NT2/D1 (cell line): ENCODE data around the gene AKAP13.
"Not testable (repeated sequence)": the region's sequence is repeated elsewhere in the genome, so short reads cannot be mapped to it uniquely, and the experiment has no call there.

ENCODE experiments used
- DNase-seq: peaks from one replicate; pipeline ENCODE4 v3.0.0-alpha.2; 2011; ENCODE audit warnings: low read depth, low spot score
- H3K27me3 ChIP-seq: 2 replicates; pipeline ENCODE4 v1.6.0; 2011; ENCODE audit warnings: mild to moderate bottlenecking; ENCODE audit not compliant: insufficient read length, insufficient read depth
- H3K36me3 ChIP-seq: 2 replicates; pipeline ENCODE4 v1.6.1; 2011; ENCODE audit warnings: mild to moderate bottlenecking, low read length, mixed read lengths; ENCODE audit not compliant: insufficient read depth, insufficient read length
- H3K4me1 ChIP-seq: 2 replicates; pipeline ENCODE4 v1.5.1; 2011; ENCODE audit not compliant: insufficient read depth, insufficient read length
- H3K4me3 ChIP-seq: 2 replicates; pipeline ENCODE4 v1.5.1; 2011; ENCODE audit warnings: low read depth; ENCODE audit not compliant: insufficient read length
- H3K9ac ChIP-seq: 2 replicates; pipeline ENCODE4 v1.6.0; 2011; ENCODE audit warnings: low read depth; ENCODE audit not compliant: insufficient read length
- H3K9me3 ChIP-seq: 2 replicates; pipeline ENCODE4 v1.5.1; 2011; ENCODE audit warnings: mild to moderate bottlenecking, low read length; ENCODE audit not compliant: insufficient read depth
- SUZ12 ChIP-seq: IDR thresholded peaks from 2 replicates; pipeline ENCODE4 v1.6.1; 2011; ENCODE audit not compliant: insufficient read length, insufficient read depth; ENCODE audit errors: extremely low read depth
- YY1 ChIP-seq: IDR thresholded peaks from 2 replicates; pipeline ENCODE4 v1.6.1; 2011; ENCODE audit not compliant: insufficient read length, insufficient read depth
- ZNF274 ChIP-seq: IDR thresholded peaks from 2 replicates; pipeline ENCODE4 v1.6.1; 2011; ENCODE audit warnings: mild to moderate bottlenecking, low read depth, low read length

Gene AKAP13

GRCh38 chr15:85347264-85348047 is 32.9 kb upstream of the AKAP13 start:
- not testable (repeated sequence) for H3K4me3 ChIP-seq, H3K4me1 ChIP-seq, H3K36me3 ChIP-seq, DNase-seq, H3K9me3 ChIP-seq, H3K27me3 ChIP-seq, H3K9ac ChIP-seq

- DNase-seq, H3K9ac ChIP-seq, H3K4me3 ChIP-seq, H3K9me3 ChIP-seq, H3K36me3 ChIP-seq, H3K4me1 ChIP-seq, H3K27me3 ChIP-seq: not testable (repeated sequence)
These were observed 32.2 kb upstream of the AKAP13 start for GRCh38 chr15:85348048-85348766.

GRCh38 chr15:85349062-85349461 is 31.3 kb upstream of the AKAP13 start:
- H3K4me3 ChIP-seq, H3K9ac ChIP-seq, H3K27me3 ChIP-seq, H3K9me3 ChIP-seq, DNase-seq, H3K36me3 ChIP-seq, H3K4me1 ChIP-seq: not testable (repeated sequence)

GRCh38 chr15:85350395-85350794 is 30.0 kb upstream of the AKAP13 start:
- no peak overlapping the region for H3K4me3 ChIP-seq

GRCh38 chr15:85351501-85351900 is 28.9 kb upstream of the AKAP13 start:
- not testable (repeated sequence) for H3K4me3 ChIP-seq, H3K9ac ChIP-seq, H3K9me3 ChIP-seq, DNase-seq, H3K27me3 ChIP-seq, H3K4me1 ChIP-seq, H3K36me3 ChIP-seq

More at GRCh38 chr15:85350395-85350794, 30.0 kb upstream of the AKAP13 start:
- no peak for TF ChIP-seq ZNF274
- no peak for TF ChIP-seq YY1
- TF ChIP-seq SUZ12 = no peak
- H3K9ac ChIP-seq = no peak overlapping the region
- H3K36me3 ChIP-seq = no peaks in the 10 kb centered on the region
- H3K9me3 ChIP-seq = peaks cover 5% of the 10 kb centered on the region
- no peaks in the 10 kb centered on the region for H3K27me3 ChIP-seq
- no peak for DNase-seq
- H3K4me1 ChIP-seq = no peaks in the 10 kb centered on the region

- Histone ChIP-seq H3K36me3 (no peaks in the 10 kb centered on the region), H3K9me3 (peaks cover 5% of the 10 kb centered on the region), H3K4me3 (no peak overlapping the region), H3K4me1 (no peaks in the 10 kb centered on the region), H3K9ac (no peak overlapping the region), H3K27me3 (no peaks in the 10 kb centered on the region)
- TF ChIP-seq YY1 = no peak
- no peak for DNase-seq
These were observed 28.4 kb upstream of the AKAP13 start for GRCh38 chr15:85351965-85352364.

GRCh38 chr15:85353516-85353915 is 26.9 kb upstream of the AKAP13 start:
- H3K4me1 ChIP-seq = no peaks in the 10 kb centered on the region
- TF ChIP-seq YY1 = no peak

GRCh38 chr15:85354461-85354860 is 25.9 kb upstream of the AKAP13 start:
- DNase-seq = no peak
- TF ChIP-seq ZNF274 (no peak), SUZ12 (no peak), YY1 (no peak)
- Histone ChIP-seq H3K9ac (no peak overlapping the region), H3K9me3 (peaks cover 5% of the 10 kb centered on the region), H3K4me3 (no peak overlapping the region), H3K4me1 (no peaks in the 10 kb centered on the region), H3K27me3 (no peaks in the 10 kb centered on the region), H3K36me3 (no peaks in the 10 kb centered on the region)

More at GRCh38 chr15:85353516-85353915, 26.9 kb upstream of the AKAP13 start:
- Histone ChIP-seq H3K36me3 (no peaks in the 10 kb centered on the region), H3K9ac (no peak overlapping the region), H3K9me3 (peaks cover 5% of the 10 kb centered on the region), H3K4me3 (no peak overlapping the region), H3K27me3 (no peaks in the 10 kb centered on the region)
- DNase-seq = no peak
